Uterus (tissue), 4 donors: ENCODE measurements around the gene MAP3K5. TPM values are rescaled to one million over a fixed set of nuclear protein-coding genes. Genes with fewer than 3 reads are reported as not detected.
A peak's percentile ranks its signal among the peaks of the same experiment; 100 is the strongest.
"Not testable (repeated sequence)": the region's sequence is repeated elsewhere in the genome, so short reads cannot be mapped to it uniquely, and the experiment has no call there.

Experiments used
- DNase-seq, 2 donors: peaks; one replicate each; pipeline ENCODE4 v3.0.0-alpha.2; 2019 to 2020
- H3K27ac ChIP-seq, 2 donors: fragments of 200-600 bp; sonication (generic); 1 replicate in 1 of 2; 2 replicates in 1 of 2; pipeline ENCODE4 v1.5.1; 2016 to 2018
- H3K27me3 ChIP-seq, 2 donors: fragments of 200-600 bp; sonication (generic); one replicate each; pipeline ENCODE4 v1.5.1; 2018 to 2019; ENCODE audit warnings: control low read depth in 1 of 2
- H3K36me3 ChIP-seq, 2 donors: fragments of 200-600 bp; sonication (generic); one replicate each; pipeline ENCODE4 v1.5.1; 2019; ENCODE audit warnings: control low read depth in 1 of 2
- H3K4me1 ChIP-seq, 2 donors: fragments of 200-600 bp; sonication (generic); one replicate each; pipeline ENCODE4 v1.5.1; 2018 to 2019; ENCODE audit warnings: control low read depth in 1 of 2
- H3K4me3 ChIP-seq, 2 donors: fragments of 200-600 bp; sonication (generic); 1 replicate in 1 of 2; 2 replicates in 1 of 2; pipeline ENCODE4 v1.5.1; 2018 to 2019; ENCODE audit warnings: mild to moderate bottlenecking in 1 of 2
- H3K9me3 ChIP-seq, 2 donors: fragments of 200-600 bp; sonication (generic); one replicate each; pipeline ENCODE4 v1.5.1; 2019; ENCODE audit warnings: control low read depth in 1 of 2
- POLR2A ChIP-seq, 2 donors: fragments of 450-650 bp; IDR thresholded peaks; one replicate each; pipeline ENCODE4 v1.6.1; 2016; ENCODE audit warnings: antibody characterized with exemption in 2 of 2, mild to moderate bottlenecking in 1 of 2, moderate library complexity in 1 of 2
- intact Hi-C: fragments of 100-400 bp; cut with DNase I; formaldehyde crosslinking; loops from one replicate; pipeline ENCODE4 v1.15.1; 2023; ENCODE audit warnings: low total_unique reads
- total RNA-seq, 4 donors: library from RNA; depleted of rRNA in 3 of 4; stranded (reverse); fragments of >200 nt in 3 of 4; gene quantifications; one replicate each; pipeline versions ENCODE4 v1.1.0 to v1.2.4, GENCODE V29; 2014 to 2023
- TF ChIP-seq, protein P1 (sequence below), 4 experiments: fragments of 200-600 bp in 2 of 4; fragments of 450-650 bp in 2 of 4; sonication (generic) in 2 of 4; IDR thresholded peaks; one replicate each; pipeline ENCODE4 v1.5.1; 2016 to 2019; ENCODE audit warnings: antibody characterized with exemption in 4 of 4, mild to moderate bottlenecking in 2 of 4, moderate library complexity in 1 of 4
- donor health status: DM: yes; HTN: yes; CAD: no.

The MAP3K5 gene
- total RNA-seq, 4 donors from 2014 or later, result 9.5 to 67.1 (median 15.4) TPM

DNA sequence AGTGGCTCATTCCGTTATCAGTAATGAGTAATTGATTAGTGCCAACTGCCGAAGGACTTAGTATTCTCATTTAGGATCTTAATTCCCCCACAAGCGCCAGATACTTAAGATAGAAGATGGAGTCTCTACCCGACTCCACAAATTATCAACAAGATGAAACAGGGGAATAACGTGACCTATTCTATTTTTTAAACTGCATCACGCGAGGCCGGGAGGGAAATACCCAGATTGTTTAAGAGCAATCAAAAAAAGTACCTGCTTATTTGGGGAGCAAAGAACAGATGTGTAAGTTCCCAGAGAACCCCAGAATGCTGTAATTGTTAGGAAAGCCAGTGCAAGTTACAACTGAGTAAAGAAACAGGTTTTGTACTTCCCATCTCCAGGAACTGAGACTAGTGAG, 1.1 kb upstream of the MAP3K5 start:
- intact Hi-C loops, result loop anchor here (5.0 kb wide), 1 partner anchor 146 kb away; no protein-coding TSS in a partner anchor
- H3K4me3 ChIP-seq, result peak overlapping the region; percentile 65 to 92

DNA sequence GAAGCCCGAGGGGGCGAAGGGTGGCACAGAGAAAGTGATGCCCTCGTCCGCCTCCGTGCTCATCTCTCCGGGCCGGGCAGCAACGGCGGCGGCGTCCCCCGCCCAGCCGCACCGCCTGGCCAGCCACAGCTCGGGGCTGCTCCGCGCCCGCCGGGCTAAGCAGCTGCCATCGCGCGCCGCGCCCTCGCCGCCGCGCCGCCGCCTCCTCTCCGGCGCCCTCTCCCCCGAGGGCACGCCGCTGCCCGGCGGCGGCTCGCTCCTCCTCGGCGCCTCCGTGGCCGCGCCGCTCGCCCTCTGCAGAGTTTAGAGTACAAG, 225 bp downstream of the MAP3K5 start:
- Histone ChIP-seq H3K4me3 (peak overlapping the region; percentile 65 to 92), H3K9me3 (no peaks in the 10 kb centered on the region), H3K27ac (peak overlapping the region; percentile 92 to 96), H3K27me3 (no peaks in the 10 kb centered on the region), H3K4me1 (no peaks in the 10 kb centered on the region), H3K36me3 (no peaks in the 10 kb centered on the region)
- peak; percentile 19 to 59 for TF ChIP-seq POLR2A (IDR thresholded peaks at IDR 0.05)
- TF ChIP-seq, protein P1, sequence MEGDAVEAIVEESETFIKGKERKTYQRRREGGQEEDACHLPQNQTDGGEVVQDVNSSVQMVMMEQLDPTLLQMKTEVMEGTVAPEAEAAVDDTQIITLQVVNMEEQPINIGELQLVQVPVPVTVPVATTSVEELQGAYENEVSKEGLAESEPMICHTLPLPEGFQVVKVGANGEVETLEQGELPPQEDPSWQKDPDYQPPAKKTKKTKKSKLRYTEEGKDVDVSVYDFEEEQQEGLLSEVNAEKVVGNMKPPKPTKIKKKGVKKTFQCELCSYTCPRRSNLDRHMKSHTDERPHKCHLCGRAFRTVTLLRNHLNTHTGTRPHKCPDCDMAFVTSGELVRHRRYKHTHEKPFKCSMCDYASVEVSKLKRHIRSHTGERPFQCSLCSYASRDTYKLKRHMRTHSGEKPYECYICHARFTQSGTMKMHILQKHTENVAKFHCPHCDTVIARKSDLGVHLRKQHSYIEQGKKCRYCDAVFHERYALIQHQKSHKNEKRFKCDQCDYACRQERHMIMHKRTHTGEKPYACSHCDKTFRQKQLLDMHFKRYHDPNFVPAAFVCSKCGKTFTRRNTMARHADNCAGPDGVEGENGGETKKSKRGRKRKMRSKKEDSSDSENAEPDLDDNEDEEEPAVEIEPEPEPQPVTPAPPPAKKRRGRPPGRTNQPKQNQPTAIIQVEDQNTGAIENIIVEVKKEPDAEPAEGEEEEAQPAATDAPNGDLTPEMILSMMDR (IDR thresholded peaks at IDR 0.05), result no peak
- no peak for DNase-seq
- intact Hi-C loops, result loop anchor here (5.0 kb wide), 1 partner anchor 145 kb away; no protein-coding TSS in a partner anchor

More for the DNA sequence above, 1.1 kb upstream of the MAP3K5 start:
- DNase-seq, result no peak
- no peaks in the 10 kb centered on the region for H3K36me3 ChIP-seq
- H3K4me1 ChIP-seq, result no peaks in the 10 kb centered on the region
- H3K27ac ChIP-seq, result peak overlapping the region; percentile 92 to 96
- no peaks in the 10 kb centered on the region for H3K27me3 ChIP-seq
- no peak for TF ChIP-seq POLR2A (IDR thresholded peaks at IDR 0.05)
- TF ChIP-seq, protein P1 (IDR thresholded peaks at IDR 0.05), result no peak
- no peaks in the 10 kb centered on the region for H3K9me3 ChIP-seq

DNA sequence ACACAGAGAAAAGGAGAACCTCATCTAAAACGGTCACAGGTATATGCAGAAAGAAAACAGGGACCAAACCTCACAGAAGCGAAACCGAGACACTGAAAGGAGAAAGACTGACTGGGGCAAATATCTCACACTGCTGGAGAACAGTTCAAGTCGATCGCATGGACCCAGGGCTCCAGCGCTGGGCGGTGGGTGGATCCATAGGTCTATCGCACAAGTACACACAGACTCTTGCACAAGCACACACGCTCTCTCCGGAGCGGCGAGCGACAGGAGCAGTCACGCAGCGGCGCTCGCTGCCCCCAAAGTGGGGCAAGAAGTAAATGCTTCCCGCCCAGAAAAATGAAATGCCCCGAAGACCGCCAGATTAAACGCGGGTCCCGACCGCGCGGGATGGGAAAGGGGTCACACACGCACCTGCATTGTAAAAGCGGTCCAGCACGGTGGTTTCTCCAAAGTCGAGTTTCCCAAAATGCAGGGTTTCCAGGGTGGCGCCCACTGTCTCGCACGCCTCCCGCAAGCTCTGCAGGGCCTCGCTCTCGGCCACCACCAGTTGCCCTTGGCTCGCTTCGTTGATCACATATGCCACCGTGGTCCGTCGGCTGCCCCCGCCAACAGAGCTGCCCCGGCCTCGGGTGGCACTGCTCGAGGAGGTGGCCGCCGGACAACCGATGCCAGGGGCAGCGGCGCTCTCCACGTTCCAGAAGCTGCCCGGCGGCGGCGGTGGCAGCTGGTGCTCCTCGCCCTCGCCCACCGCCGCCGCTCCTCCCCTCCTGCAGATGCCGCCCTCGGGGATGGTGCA, 782 bp downstream of the MAP3K5 start:
- no peaks in the 10 kb centered on the region for H3K27me3 ChIP-seq
- TF ChIP-seq POLR2A (IDR thresholded peaks at IDR 0.05), result peak; percentile 14 to 37
- TF ChIP-seq, protein P1 (IDR thresholded peaks at IDR 0.05), result no peak
- no peaks in the 10 kb centered on the region for H3K4me1 ChIP-seq
- peak; percentile 53 to 69 for DNase-seq
- H3K27ac ChIP-seq, result peak overlapping the region; percentile 92 to 96
- H3K36me3 ChIP-seq, result no peaks in the 10 kb centered on the region
- H3K4me3 ChIP-seq, result peak overlapping the region; percentile 65 to 92
- intact Hi-C loops, result loop anchor here (5.0 kb wide), 1 partner anchor 144 kb away; no protein-coding TSS in a partner anchor
- H3K9me3 ChIP-seq, result no peaks in the 10 kb centered on the region

DNA sequence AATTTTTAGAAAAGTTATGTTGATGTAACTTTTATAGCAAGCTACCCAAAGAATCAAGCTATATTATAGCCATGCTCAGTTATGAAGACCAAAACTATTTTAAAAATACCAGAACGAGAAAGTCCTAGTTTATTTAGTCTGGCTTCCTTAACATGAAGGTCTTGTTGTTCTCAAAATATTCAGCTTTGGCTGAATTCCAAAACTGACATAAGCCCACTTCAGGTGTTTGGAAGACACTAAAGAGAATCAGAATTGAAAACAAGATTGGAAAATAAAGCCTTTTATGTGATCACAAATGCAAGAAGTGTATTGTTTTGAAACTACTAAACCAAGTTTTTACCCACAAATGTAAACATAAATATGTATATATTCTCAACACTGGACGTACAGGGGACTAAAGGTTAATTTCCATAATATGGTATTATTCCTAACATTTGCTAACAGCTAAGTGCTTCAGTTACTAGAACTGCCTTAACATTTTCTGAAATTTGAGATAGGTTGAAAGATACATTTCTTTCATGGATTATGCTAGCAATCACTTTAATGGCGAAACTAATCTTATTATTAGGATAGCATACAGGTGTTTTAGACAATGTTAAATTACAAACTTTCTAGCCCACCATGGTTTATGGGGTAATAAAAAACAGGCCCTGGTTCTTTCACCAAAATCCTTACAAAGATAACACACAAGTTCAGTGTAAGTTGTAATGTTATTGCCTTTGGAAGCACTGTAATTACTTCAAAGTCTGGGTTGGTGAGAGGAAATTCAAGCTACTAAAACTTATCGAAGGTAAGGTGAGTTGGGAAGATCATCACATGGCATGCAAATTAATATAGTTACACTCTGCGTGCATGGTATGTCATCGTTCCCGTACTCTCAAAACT, 1.6 kb downstream of the MAP3K5 start:
- no peaks in the 10 kb centered on the region for H3K27me3 ChIP-seq
- intact Hi-C loops, result loop anchor here (5.0 kb wide), 1 partner anchor 143 kb away; no protein-coding TSS in a partner anchor
- no peak for DNase-seq
- H3K4me1 ChIP-seq, result no peaks in the 10 kb centered on the region
- no peaks in the 10 kb centered on the region for H3K36me3 ChIP-seq
- peak overlapping the region; percentile 92 to 96 for H3K27ac ChIP-seq
- no peak for TF ChIP-seq POLR2A (IDR thresholded peaks at IDR 0.05)
- TF ChIP-seq, protein P1 (IDR thresholded peaks at IDR 0.05), result no peak
- no peaks in the 10 kb centered on the region for H3K9me3 ChIP-seq
- H3K4me3 ChIP-seq, result peak overlapping the region; percentile 65 to 92

DNA sequence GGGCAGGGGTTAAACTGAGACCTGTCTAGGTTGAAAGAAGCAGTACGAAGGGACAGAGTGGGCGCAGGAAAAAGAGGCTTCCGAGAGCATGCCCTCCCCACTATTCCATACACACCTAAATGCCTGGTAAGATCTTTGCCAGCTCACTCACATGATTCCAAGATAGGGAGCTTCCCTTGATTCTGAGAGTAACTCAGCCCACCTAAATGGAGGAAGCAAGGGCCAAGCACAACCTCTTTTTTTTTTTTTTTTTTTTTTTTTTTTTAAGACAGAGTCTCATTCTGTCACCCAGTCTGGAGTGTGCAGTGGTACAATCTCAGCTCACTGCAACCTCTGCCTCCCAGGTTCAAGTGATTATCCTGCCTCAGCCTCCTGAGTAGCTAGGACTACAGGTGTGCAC, 2.8 kb downstream of the MAP3K5 start:
- H3K9me3 ChIP-seq, intact Hi-C loops, H3K27ac ChIP-seq, H3K4me1 ChIP-seq, H3K27me3 ChIP-seq, H3K36me3 ChIP-seq, DNase-seq: not testable (repeated sequence)
- peak overlapping the region in 1 of 2 donors; percentile 65 for H3K4me3 ChIP-seq
